Measurements from ENCODE around the gene ATXN1. TPM values are rescaled to one million over a fixed set of nuclear protein-coding genes. Genes with fewer than 3 reads are reported as not detected.
A peak's percentile ranks its signal among the peaks of the same experiment; 100 is the strongest.

ATXN1 gene
- total RNA-seq, 4 donors from 2014 or later: 16.3 to 52.2 (median 25.7) TPM

DNA sequence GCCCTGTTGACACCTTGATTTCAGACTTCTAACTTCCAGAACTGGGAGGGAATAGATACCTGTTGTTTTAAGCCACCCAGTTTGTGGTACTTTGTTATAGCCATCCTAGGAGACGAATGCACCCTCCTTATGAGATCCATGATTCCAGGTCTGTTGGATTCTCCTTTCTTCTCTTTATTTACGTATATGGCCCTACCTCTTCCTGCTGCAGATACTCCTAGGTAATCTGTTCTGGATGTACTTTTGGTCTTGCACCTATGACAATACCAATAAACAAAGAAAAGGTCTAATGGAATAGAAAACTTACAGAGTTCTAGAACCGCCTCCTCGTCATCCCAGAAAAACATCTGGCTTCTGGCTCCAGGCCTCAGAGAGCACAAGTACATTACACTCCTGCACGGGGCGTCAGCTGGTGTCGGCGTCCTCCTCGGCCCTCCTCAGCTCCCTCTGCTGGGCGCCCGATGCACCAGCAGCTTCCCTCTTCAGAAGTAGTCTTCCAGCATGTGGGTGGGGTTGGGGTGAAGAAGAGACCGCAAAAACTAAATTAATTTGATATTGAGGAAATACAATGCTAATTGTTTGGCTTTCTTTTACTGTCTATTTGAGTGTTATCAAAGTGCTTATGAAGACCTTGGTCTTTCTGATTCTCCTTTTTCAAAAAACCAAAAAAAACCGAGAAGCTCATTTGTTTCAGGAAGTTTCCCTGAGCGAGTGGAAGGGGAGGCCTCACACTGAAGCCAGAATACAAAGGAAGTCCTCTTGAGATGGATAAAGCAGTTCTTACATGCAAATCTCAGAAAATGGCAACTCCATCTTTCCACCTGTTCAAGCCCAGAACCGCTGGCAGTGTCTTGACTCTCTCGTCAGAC lies 9.7 kb upstream of the ATXN1 start:
- TF ChIP-seq, protein P1, sequence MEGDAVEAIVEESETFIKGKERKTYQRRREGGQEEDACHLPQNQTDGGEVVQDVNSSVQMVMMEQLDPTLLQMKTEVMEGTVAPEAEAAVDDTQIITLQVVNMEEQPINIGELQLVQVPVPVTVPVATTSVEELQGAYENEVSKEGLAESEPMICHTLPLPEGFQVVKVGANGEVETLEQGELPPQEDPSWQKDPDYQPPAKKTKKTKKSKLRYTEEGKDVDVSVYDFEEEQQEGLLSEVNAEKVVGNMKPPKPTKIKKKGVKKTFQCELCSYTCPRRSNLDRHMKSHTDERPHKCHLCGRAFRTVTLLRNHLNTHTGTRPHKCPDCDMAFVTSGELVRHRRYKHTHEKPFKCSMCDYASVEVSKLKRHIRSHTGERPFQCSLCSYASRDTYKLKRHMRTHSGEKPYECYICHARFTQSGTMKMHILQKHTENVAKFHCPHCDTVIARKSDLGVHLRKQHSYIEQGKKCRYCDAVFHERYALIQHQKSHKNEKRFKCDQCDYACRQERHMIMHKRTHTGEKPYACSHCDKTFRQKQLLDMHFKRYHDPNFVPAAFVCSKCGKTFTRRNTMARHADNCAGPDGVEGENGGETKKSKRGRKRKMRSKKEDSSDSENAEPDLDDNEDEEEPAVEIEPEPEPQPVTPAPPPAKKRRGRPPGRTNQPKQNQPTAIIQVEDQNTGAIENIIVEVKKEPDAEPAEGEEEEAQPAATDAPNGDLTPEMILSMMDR (IDR thresholded peaks at IDR 0.05): peak in 1 of 3 donors; percentile 77
- TF ChIP-seq POLR2A (IDR thresholded peaks at IDR 0.05): no peak
- WGBS, 2 donors: 33 to 35% methylated on average over 16 of the region's 16 CpGs
- intact Hi-C loops (cut with DNase I; ENCODE audit: low total_unique reads): no loop called here
- H3K4me3 ChIP-seq (ENCODE audit: low read depth, poor library complexity, severe bottlenecking): no peak overlapping the region
- peak; percentile 80 to 96 for DNase-seq (ENCODE audit: low spot score in 2 of 2)

DNA sequence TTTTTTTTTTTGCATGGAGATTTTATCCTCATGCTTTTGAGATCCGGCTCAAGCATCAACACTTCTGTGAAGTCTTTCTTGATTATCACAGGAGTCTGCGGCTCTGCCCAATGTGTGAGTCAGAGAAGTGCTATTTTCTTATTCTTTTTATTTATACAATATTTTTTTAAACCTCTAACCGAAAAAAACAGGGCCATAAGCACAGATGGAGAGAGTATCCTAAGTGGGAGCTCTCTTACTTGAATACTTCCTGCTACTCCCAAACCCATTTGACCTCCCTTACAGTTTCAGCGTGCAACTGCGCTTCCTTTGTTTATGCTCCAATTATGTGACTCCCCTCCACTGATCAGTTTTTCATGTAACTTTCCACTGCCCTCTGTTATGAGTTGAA lies 8.7 kb upstream of the ATXN1 start:
- no peak for DNase-seq (ENCODE audit: low spot score in 2 of 2)
- intact Hi-C loops (cut with DNase I; ENCODE audit: low total_unique reads): loop anchor here (5.0 to 10.0 kb wide), 3 partner anchors 192 to 438 kb away; no protein-coding TSS in a partner anchor
- WGBS, 2 donors: 28 to 37% methylated on average over 5 of the region's 5 CpGs
- TF ChIP-seq POLR2A (IDR thresholded peaks at IDR 0.05): no peak
- TF ChIP-seq, protein P1 (IDR thresholded peaks at IDR 0.05): no peak
- H3K4me3 ChIP-seq (ENCODE audit: low read depth, poor library complexity, severe bottlenecking): no peak overlapping the region

DNA sequence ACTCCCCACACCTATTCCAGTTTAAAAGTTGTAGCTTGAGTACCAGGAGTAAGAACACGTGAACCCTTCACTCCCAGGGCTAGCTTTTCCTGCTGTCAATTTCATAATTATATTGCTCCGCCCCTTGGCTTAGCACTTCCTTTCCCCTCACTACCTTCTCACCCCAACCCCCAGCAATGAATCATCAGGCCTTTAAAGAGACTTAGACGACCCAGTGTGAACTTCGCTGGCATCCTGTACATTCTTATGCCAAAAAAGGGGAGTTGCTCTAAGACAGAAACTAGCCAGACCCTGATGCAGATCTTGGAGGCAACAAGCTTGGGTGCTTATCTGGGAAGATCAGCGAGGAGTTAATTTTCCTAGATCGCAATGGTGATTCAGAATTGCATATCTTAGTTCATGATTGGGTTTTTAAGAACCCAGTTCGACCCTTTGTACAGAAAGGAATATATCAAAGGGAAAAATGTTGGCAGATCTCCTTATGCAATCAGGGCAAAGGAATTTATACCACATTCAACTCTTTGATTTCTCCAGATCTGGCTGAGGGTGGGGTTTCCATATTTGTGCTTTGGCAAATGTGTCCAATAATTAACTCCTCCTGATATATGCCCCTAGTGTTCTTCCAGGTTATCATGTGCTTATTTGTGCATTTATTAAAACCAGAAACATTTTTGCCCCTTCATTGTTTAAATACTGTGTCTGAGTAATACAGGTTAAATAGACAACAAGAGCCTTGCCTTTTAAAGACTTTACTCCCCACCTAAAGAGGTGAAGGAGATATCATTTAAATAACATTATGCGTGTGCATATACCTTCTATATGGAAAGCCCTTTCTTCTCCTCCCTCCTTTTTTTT lies 8.1 kb upstream of the ATXN1 start:
- peak; percentile 60 to 70 for DNase-seq (ENCODE audit: low spot score in 2 of 2)
- TF ChIP-seq, protein P1 (IDR thresholded peaks at IDR 0.05): no peak
- no peak for TF ChIP-seq POLR2A (IDR thresholded peaks at IDR 0.05)
- no peak overlapping the region for H3K4me3 ChIP-seq (ENCODE audit: low read depth, poor library complexity, severe bottlenecking)
- intact Hi-C loops (cut with DNase I; ENCODE audit: low total_unique reads): loop anchor here (5.0 to 10.0 kb wide), 3 partner anchors 193 to 437 kb away; no protein-coding TSS in a partner anchor
- 11 to 13% methylated on average over 8 of the region's 8 CpGs for WGBS, 2 donors

DNA sequence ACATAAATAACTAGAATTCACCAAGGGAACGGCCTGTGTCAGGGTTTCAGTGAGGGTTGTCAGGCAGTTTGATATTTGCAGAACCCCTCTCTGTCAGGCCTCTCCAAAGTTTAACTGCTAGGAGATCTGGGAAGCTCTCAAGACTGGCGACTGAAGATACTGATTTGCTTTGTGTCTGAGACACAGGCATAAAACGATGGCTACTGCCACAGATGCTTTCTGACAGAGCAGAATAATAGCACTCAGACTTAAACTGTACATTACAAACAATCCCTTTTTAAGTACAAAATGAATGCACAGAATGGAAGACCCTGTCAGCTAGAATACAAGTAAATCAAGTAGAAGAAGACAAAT lies 7.2 kb upstream of the ATXN1 start:
- no peak for DNase-seq (ENCODE audit: low spot score in 2 of 2)
- TF ChIP-seq, protein P1 (IDR thresholded peaks at IDR 0.05): no peak
- no peak for TF ChIP-seq POLR2A (IDR thresholded peaks at IDR 0.05)
- 61 to 68% methylated on average over 3 of the region's 3 CpGs for WGBS, 2 donors
- intact Hi-C loops (cut with DNase I; ENCODE audit: low total_unique reads): loop anchor here (5.0 to 10.0 kb wide), 3 partner anchors 194 to 436 kb away; no protein-coding TSS in a partner anchor
- H3K4me3 ChIP-seq (ENCODE audit: low read depth, poor library complexity, severe bottlenecking): no peak overlapping the region

DNA sequence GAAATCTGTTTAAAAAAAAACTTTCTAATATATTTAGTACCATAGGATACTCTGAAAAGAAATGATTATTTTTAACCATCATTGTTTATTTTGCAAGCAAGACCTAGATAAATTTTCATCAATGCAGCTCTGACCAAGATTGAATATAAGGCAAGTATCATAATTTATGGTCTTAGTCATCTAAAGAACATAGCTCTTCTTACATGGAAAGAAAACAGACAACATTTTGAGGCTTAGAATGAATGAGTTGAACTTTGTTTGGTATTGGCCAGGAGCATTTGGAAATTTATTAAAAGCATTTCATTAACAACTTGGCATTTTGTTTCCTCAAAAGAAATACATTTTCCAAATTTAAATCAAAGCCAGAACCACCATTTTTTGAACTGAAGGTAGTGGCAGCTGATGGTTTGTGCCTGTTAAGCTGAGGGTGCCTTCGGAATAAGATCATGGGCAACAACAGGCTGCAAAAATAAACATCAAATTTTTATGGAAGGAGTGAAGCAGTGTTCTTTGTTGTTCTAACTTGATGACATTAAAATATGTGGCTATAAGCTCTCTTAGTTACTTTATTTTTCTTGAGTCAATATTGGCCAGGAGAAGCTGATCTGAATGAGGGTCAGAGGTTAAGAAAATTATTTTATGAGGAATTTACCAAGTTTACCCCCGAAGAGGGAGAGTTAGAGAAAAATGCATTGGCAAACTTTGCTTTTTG lies 6.7 kb upstream of the ATXN1 start:
- no peak for DNase-seq (ENCODE audit: low spot score in 2 of 2)
- intact Hi-C loops (cut with DNase I; ENCODE audit: low total_unique reads): loop anchor here (5.0 to 10.0 kb wide), 3 partner anchors 194 to 436 kb away; no protein-coding TSS in a partner anchor
- H3K4me3 ChIP-seq (ENCODE audit: low read depth, poor library complexity, severe bottlenecking): no peak overlapping the region
- WGBS, 2 donors: 61 to 66% methylated on average over 2 of the region's 2 CpGs
- TF ChIP-seq, protein P1 (IDR thresholded peaks at IDR 0.05): no peak
- TF ChIP-seq POLR2A (IDR thresholded peaks at IDR 0.05): no peak

Data from lower leg skin (tissue), 4 donors.